ENCODE measurements around the gene PSMB7.

Gene PSMB7

GRCh38 chr9:124410321-124410913 lies 4.8 kb downstream of the PSMB7 start:
- Histone ChIP-seq H3K27me3 (ENCODE audit: control insufficient read depth, insufficient read depth, low read length) (no peaks in the 10 kb centered on the region), H3K36me3 (ENCODE audit: control insufficient read depth, insufficient read depth, low read length) (peaks cover 88% of the 10 kb centered on the region), H3K9ac (ENCODE audit: low read depth, low read length) (no peak overlapping the region), H3K27ac (ENCODE audit: low read depth, low read length) (no peak overlapping the region), H3K4me1 (ENCODE audit: control insufficient read depth, insufficient read depth, low read length) (peaks cover 7% of the 10 kb centered on the region), H3K4me3 (ENCODE audit: low read depth, low read length) (no peak overlapping the region), H3K9me3 (ENCODE audit: control insufficient read depth, insufficient read depth, low read length) (no peaks in the 10 kb centered on the region)

- peaks cover 5% of the 10 kb centered on the region for H3K4me1 ChIP-seq (ENCODE audit: control insufficient read depth, insufficient read depth, low read length)
- H3K36me3 ChIP-seq (ENCODE audit: control insufficient read depth, insufficient read depth, low read length), result peaks cover 98% of the 10 kb centered on the region
Observed at GRCh38 chr9:124409410-124409809, 5.8 kb downstream of the PSMB7 start.

GRCh38 chr9:124403246-124403645 lies 12.0 kb downstream of the PSMB7 start:
- Histone ChIP-seq H3K36me3 (ENCODE audit: control insufficient read depth, insufficient read depth, low read length) (peaks cover 76% of the 10 kb centered on the region), H3K27ac (ENCODE audit: low read depth, low read length) (no peak overlapping the region), H3K27me3 (ENCODE audit: control insufficient read depth, insufficient read depth, low read length) (no peaks in the 10 kb centered on the region), H3K4me1 (ENCODE audit: control insufficient read depth, insufficient read depth, low read length) (peaks cover 23% of the 10 kb centered on the region), H3K4me3 (ENCODE audit: low read depth, low read length) (no peak overlapping the region), H3K9me3 (ENCODE audit: control insufficient read depth, insufficient read depth, low read length) (no peaks in the 10 kb centered on the region), H3K9ac (ENCODE audit: low read depth, low read length) (no peak overlapping the region)

More at GRCh38 chr9:124409410-124409809, 5.8 kb downstream of the PSMB7 start:
- H3K9ac ChIP-seq (ENCODE audit: low read depth, low read length), result no peak overlapping the region
- H3K27me3 ChIP-seq (ENCODE audit: control insufficient read depth, insufficient read depth, low read length), result no peaks in the 10 kb centered on the region
- no peak overlapping the region for H3K4me3 ChIP-seq (ENCODE audit: low read depth, low read length)
- H3K27ac ChIP-seq (ENCODE audit: low read depth, low read length), result no peak overlapping the region
- H3K9me3 ChIP-seq (ENCODE audit: control insufficient read depth, insufficient read depth, low read length), result no peaks in the 10 kb centered on the region

- H3K36me3 ChIP-seq (ENCODE audit: control insufficient read depth, insufficient read depth, low read length), result peaks cover 56% of the 10 kb centered on the region
- H3K9ac ChIP-seq (ENCODE audit: low read depth, low read length), result no peak overlapping the region
- peak overlapping the region; percentile 73 for H3K27ac ChIP-seq (ENCODE audit: low read depth, low read length)
Observed at GRCh38 chr9:124399968-124400940, 15.0 kb downstream of the PSMB7 start.

GRCh38 chr9:124399323-124399967 lies 15.8 kb downstream of the PSMB7 start:
- Histone ChIP-seq H3K4me3 (ENCODE audit: low read depth, low read length) (no peak overlapping the region), H3K9ac (ENCODE audit: low read depth, low read length) (no peak overlapping the region), H3K36me3 (ENCODE audit: control insufficient read depth, insufficient read depth, low read length) (peaks cover 48% of the 10 kb centered on the region), H3K27ac (ENCODE audit: low read depth, low read length) (peak overlapping the region; percentile 73), H3K9me3 (ENCODE audit: control insufficient read depth, insufficient read depth, low read length) (no peaks in the 10 kb centered on the region), H3K27me3 (ENCODE audit: control insufficient read depth, insufficient read depth, low read length) (no peaks in the 10 kb centered on the region), H3K4me1 (ENCODE audit: control insufficient read depth, insufficient read depth, low read length) (peaks cover 23% of the 10 kb centered on the region)

More at GRCh38 chr9:124399968-124400940, 15.0 kb downstream of the PSMB7 start:
- Histone ChIP-seq H3K4me3 (ENCODE audit: low read depth, low read length) (no peak overlapping the region), H3K4me1 (ENCODE audit: control insufficient read depth, insufficient read depth, low read length) (peaks cover 23% of the 10 kb centered on the region), H3K9me3 (ENCODE audit: control insufficient read depth, insufficient read depth, low read length) (no peaks in the 10 kb centered on the region), H3K27me3 (ENCODE audit: control insufficient read depth, insufficient read depth, low read length) (no peaks in the 10 kb centered on the region)

GRCh38 chr9:124398191-124398935 lies 16.9 kb downstream of the PSMB7 start:
- peaks cover 42% of the 10 kb centered on the region for H3K36me3 ChIP-seq (ENCODE audit: control insufficient read depth, insufficient read depth, low read length)
- H3K4me1 ChIP-seq (ENCODE audit: control insufficient read depth, insufficient read depth, low read length), result peaks cover 33% of the 10 kb centered on the region
- no peak overlapping the region for H3K9ac ChIP-seq (ENCODE audit: low read depth, low read length)
- no peaks in the 10 kb centered on the region for H3K9me3 ChIP-seq (ENCODE audit: control insufficient read depth, insufficient read depth, low read length)
- no peaks in the 10 kb centered on the region for H3K27me3 ChIP-seq (ENCODE audit: control insufficient read depth, insufficient read depth, low read length)
- no peak overlapping the region for H3K4me3 ChIP-seq (ENCODE audit: low read depth, low read length)
- H3K27ac ChIP-seq (ENCODE audit: low read depth, low read length), result no peak overlapping the region

- Histone ChIP-seq H3K9ac (ENCODE audit: low read depth, low read length) (no peak overlapping the region), H3K4me3 (ENCODE audit: low read depth, low read length) (no peak overlapping the region), H3K9me3 (ENCODE audit: control insufficient read depth, insufficient read depth, low read length) (no peaks in the 10 kb centered on the region), H3K36me3 (ENCODE audit: control insufficient read depth, insufficient read depth, low read length) (peaks cover 20% of the 10 kb centered on the region; the same call in 1 of the 2 replicates), H3K27ac (ENCODE audit: low read depth, low read length) (no peak overlapping the region), H3K4me1 (ENCODE audit: control insufficient read depth, insufficient read depth, low read length) (peaks cover 48% of the 10 kb centered on the region), H3K27me3 (ENCODE audit: control insufficient read depth, insufficient read depth, low read length) (no peaks in the 10 kb centered on the region)
Observed at GRCh38 chr9:124395826-124396225, 19.4 kb downstream of the PSMB7 start.

- peaks cover 17% of the 10 kb centered on the region; the same call in 1 of the 2 replicates for H3K36me3 ChIP-seq (ENCODE audit: control insufficient read depth, insufficient read depth, low read length)
- H3K27ac ChIP-seq (ENCODE audit: low read depth, low read length), result no peak overlapping the region
- H3K4me1 ChIP-seq (ENCODE audit: control insufficient read depth, insufficient read depth, low read length), result peaks cover 38% of the 10 kb centered on the region
- H3K9ac ChIP-seq (ENCODE audit: low read depth, low read length), result no peak overlapping the region
- no peaks in the 10 kb centered on the region for H3K27me3 ChIP-seq (ENCODE audit: control insufficient read depth, insufficient read depth, low read length)
- H3K4me3 ChIP-seq (ENCODE audit: low read depth, low read length), result no peak overlapping the region
- H3K9me3 ChIP-seq (ENCODE audit: control insufficient read depth, insufficient read depth, low read length), result no peaks in the 10 kb centered on the region
Observed at GRCh38 chr9:124394596-124394995, 20.6 kb downstream of the PSMB7 start.

GRCh38 chr9:124394167-124394566 lies 21.1 kb downstream of the PSMB7 start:
- no peak overlapping the region for H3K4me3 ChIP-seq (ENCODE audit: low read depth, low read length)
- peaks cover 17% of the 10 kb centered on the region; the same call in 1 of the 2 replicates for H3K36me3 ChIP-seq (ENCODE audit: control insufficient read depth, insufficient read depth, low read length)
- H3K4me1 ChIP-seq (ENCODE audit: control insufficient read depth, insufficient read depth, low read length), result peaks cover 34% of the 10 kb centered on the region
- no peaks in the 10 kb centered on the region for H3K9me3 ChIP-seq (ENCODE audit: control insufficient read depth, insufficient read depth, low read length)
- no peak overlapping the region for H3K27ac ChIP-seq (ENCODE audit: low read depth, low read length)
- no peak overlapping the region for H3K9ac ChIP-seq (ENCODE audit: low read depth, low read length)
- H3K27me3 ChIP-seq (ENCODE audit: control insufficient read depth, insufficient read depth, low read length), result no peaks in the 10 kb centered on the region

- no peaks in the 10 kb centered on the region for H3K27me3 ChIP-seq (ENCODE audit: control insufficient read depth, insufficient read depth, low read length)
- no peak overlapping the region for H3K9ac ChIP-seq (ENCODE audit: low read depth, low read length)
- H3K4me3 ChIP-seq (ENCODE audit: low read depth, low read length), result no peak overlapping the region
- H3K36me3 ChIP-seq (ENCODE audit: control insufficient read depth, insufficient read depth, low read length), result peaks cover 12% of the 10 kb centered on the region; the same call in 1 of the 2 replicates
- H3K27ac ChIP-seq (ENCODE audit: low read depth, low read length), result peak overlapping the region; percentile 59
- no peaks in the 10 kb centered on the region for H3K9me3 ChIP-seq (ENCODE audit: control insufficient read depth, insufficient read depth, low read length)
- H3K4me1 ChIP-seq (ENCODE audit: control insufficient read depth, insufficient read depth, low read length), result peaks cover 31% of the 10 kb centered on the region
Observed at GRCh38 chr9:124392871-124393460, 22.3 kb downstream of the PSMB7 start.
